ACC112 (cell line): ENCODE measurements around the gene YY1.

Experiments
- H2AFZ ChIP-seq: fragments of 200-600 bp; sonication (generic); one replicate; pipeline ENCODE4 v1.6.0; 2017; ENCODE audit warnings: antibody characterized with exemption, low read length; ENCODE audit not compliant: unreplicated experiment
- H3K27ac ChIP-seq: fragments of 200-600 bp; sonication (generic); 2 replicates; pipeline ENCODE4 v1.5.1; 2014; ENCODE audit warnings: low read depth, mild to moderate bottlenecking, antibody characterized with exemption, low read length, moderate library complexity
- H3K27me3 ChIP-seq: fragments of 200-600 bp; sonication (generic); 2 replicates; pipeline ENCODE4 v1.6.1; 2014; ENCODE audit warnings: mild to moderate bottlenecking, antibody characterized with exemption, low read length, moderate library complexity, mixed read lengths; ENCODE audit not compliant: insufficient read depth
- H3K36me3 ChIP-seq: fragments of 200-600 bp; sonication (generic); 2 replicates; pipeline ENCODE4 v1.6.1; 2016; ENCODE audit warnings: mild to moderate bottlenecking, antibody characterized with exemption, low read length, moderate library complexity, mixed read lengths; ENCODE audit not compliant: insufficient read depth
- H3K4me1 ChIP-seq: fragments of 200-600 bp; sonication (generic); one replicate; pipeline ENCODE4 v1.6.1; 2016; ENCODE audit warnings: low read length, mixed read lengths; ENCODE audit not compliant: insufficient read depth, unreplicated experiment, control insufficient read depth
- H3K4me3 ChIP-seq: fragments of 200-600 bp; sonication (generic); 2 replicates; pipeline ENCODE4 v1.5.1; 2014; ENCODE audit warnings: mild to moderate bottlenecking, low read depth, low read length
- H3K79me2 ChIP-seq: fragments of 200-600 bp; sonication (generic); one replicate; pipeline ENCODE4 v1.6.0; 2016; ENCODE audit warnings: low read length; ENCODE audit not compliant: control insufficient read depth, unreplicated experiment, insufficient read depth

Gene YY1

DNA sequence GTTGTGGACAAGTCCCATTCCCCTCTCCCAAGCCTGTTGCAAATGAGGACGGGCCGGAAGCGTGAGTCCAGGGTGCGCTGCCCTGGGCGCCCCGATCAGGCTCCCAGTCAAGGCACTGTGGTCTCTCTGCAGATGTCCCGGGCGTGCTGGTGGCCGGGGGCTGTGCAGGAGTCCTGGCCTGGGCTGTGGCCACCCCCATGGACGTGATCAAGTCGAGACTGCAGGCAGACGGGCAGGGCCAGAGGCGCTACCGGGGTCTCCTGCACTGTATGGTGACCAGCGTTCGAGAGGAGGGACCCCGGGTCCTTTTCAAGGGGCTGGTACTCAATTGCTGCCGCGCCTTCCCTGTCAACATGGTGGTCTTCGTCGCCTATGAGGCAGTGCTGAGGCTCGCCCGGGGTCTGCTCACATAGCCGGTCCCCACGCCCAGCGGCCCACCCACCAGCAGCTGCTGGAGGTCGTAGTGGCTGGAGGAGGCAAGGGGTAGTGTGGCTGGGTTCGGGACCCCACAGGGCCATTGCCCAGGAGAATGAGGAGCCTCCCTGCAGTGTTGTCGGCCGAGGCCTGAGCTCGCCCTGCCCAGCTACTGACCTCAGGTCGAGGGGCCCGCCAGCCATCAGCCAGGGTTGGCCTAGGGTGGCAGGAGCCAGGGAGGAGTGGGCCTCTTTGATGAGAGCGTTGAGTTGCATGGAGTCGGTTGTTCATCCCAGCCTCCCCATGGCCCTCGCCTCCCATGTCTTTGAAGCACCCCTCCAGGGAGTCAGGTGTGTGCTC, 90.5 kb downstream of the YY1 start:
- Histone ChIP-seq H3K4me3 (no peak overlapping the region), H3K27me3 (no peaks in the 10 kb centered on the region), H3K36me3 (peaks cover 4% of the 10 kb centered on the region; the same call in 1 of the 2 replicates), H3K4me1 (no peaks in the 10 kb centered on the region), H3K27ac (no peak overlapping the region), H2AFZ (no peak overlapping the region), H3K79me2 (no peaks in the 10 kb centered on the region)

DNA sequence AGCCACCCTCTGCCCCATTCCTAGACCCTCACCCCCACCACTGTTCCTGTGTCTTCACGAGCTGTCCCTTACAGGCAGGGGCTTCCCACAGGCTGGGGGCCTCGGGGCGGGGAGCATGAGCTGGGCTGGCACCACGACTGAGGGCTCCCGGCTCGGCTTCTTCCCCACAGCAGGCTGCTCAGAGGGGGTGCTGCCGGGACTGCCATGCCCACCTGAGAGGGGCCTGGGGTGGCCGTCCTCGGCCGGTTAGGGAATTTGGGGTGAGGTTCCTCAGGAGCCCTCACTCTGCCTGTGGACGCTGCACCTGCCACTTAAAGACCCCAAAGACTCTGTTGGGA, 91.0 kb downstream of the YY1 start:
- Histone ChIP-seq H3K79me2 (no peaks in the 10 kb centered on the region), H3K27ac (no peak overlapping the region), H3K4me3 (no peak overlapping the region), H3K27me3 (no peaks in the 10 kb centered on the region), H2AFZ (no peak overlapping the region), H3K4me1 (no peaks in the 10 kb centered on the region), H3K36me3 (peaks cover 4% of the 10 kb centered on the region; the same call in 1 of the 2 replicates)

DNA sequence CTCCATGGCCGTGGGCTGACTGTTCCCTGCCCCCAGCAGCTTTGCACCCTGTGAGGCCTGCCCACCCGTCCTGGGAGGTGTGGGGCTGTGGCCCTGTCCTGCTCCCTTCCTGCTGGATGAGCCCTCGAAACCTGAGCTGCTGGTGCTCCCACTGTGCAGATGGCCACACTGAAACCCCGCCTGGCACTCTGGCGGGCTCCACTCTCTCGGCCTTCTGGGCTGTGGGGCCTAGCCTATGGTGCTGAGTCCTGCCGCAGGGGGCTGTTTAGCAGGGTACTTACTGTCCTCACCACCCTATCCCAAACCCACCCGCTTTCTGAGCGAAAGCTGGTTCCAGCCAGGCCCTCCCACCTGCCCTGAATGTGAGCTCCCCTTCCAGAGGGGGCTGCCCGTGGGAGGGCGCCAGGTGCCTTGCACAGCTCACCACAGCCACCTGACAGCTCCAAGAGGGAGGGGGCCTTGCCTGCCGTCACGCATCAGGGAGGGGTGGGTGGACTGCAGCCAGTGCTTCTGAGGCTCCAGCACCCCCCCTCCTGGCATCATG, 91.5 kb downstream of the YY1 start:
- Histone ChIP-seq H3K79me2 (no peaks in the 10 kb centered on the region), H3K27me3 (no peaks in the 10 kb centered on the region), H3K4me1 (no peaks in the 10 kb centered on the region), H3K27ac (no peak overlapping the region), H3K4me3 (no peak overlapping the region), H3K36me3 (peaks cover 4% of the 10 kb centered on the region; the same call in 1 of the 2 replicates), H2AFZ (no peak overlapping the region)

DNA sequence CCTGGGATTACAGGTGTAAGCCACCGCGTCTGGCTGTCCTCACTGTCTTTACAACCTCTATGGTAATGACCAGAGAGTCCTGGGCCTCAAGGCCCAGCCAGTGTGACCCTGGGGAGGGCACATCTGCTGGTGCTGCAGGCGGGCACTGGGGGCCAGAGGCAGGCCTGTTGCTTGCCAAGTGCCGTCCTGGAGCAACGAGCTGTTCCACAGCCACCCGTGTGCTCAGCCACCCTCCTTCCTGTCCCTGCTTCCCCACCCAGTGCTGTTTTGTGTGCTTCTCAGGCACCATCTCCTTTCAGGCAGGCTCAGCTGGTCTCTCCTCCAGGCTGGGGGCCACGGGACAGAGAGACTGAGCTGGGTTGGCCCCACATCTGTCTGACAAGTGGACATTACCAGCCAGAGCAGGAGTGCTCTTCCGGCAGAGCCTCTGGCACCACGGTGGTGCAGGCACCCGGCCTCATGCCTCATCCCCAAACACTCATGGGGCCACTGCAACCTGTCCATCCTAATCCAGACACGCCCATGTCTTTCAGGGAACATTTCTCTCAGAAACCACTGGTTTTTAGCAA, 93.2 kb downstream of the YY1 start:
- H3K27me3 ChIP-seq = no peaks in the 10 kb centered on the region
- no peak overlapping the region for H3K4me3 ChIP-seq
- H3K4me1 ChIP-seq = no peaks in the 10 kb centered on the region
- no peak overlapping the region for H2AFZ ChIP-seq
- peaks cover 9% of the 10 kb centered on the region; the same call in 1 of the 2 replicates for H3K36me3 ChIP-seq
- no peak overlapping the region for H3K27ac ChIP-seq
- H3K79me2 ChIP-seq = no peaks in the 10 kb centered on the region
